ENCODE data around the gene PCDH9.

The PCDH9 gene

GRCh38 chr13:66347486-66348117 lies 882.5 kb downstream of the PCDH9 start:
- Histone ChIP-seq H3K23ac (ENCODE audit: low read length) (no peak overlapping the region), H3K4me1 (ENCODE audit: control insufficient read depth, low read depth, low read length) (no peaks in the 10 kb centered on the region), H4K8ac (ENCODE audit: low read depth, low read length) (no peak overlapping the region), H3K4me2 (ENCODE audit: low read length) (no peak overlapping the region), H3K36me3 (ENCODE audit: control insufficient read depth, insufficient read depth, low read length) (no peaks in the 10 kb centered on the region), H3K79me2 (ENCODE audit: control insufficient read depth, insufficient read depth, low read length) (no peaks in the 10 kb centered on the region), H3K9ac (ENCODE audit: low read length) (no peak overlapping the region), H2BK15ac (replicated peaks; ENCODE audit: low read depth) (no peak overlapping the region), H2AK5ac (ENCODE audit: low read length) (no peak overlapping the region), H2BK120ac (ENCODE audit: low read depth, low read length) (no peak overlapping the region), H3K27me3 (ENCODE audit: insufficient read depth, low read length, poor library complexity) (no peaks in the 10 kb centered on the region), H3K56ac (ENCODE audit: low read length) (no peak overlapping the region), H2BK5ac (ENCODE audit: low read length) (no peak overlapping the region), H3K27ac (ENCODE audit: low read depth, low read length) (no peak overlapping the region), H3K79me1 (ENCODE audit: low read length) (no peaks in the 10 kb centered on the region), H3K4me3 (ENCODE audit: low read length) (no peak overlapping the region), H3K18ac (ENCODE audit: low read length) (no peak overlapping the region), H3K4ac (ENCODE audit: low read depth, low read length) (no peak overlapping the region), H4K5ac (ENCODE audit: low read length) (no peak overlapping the region)
- DNase-seq: no peak
- no CpG with 5 or more reads among the region's 4 CpGs for WGBS (ENCODE audit: extremely low coverage, insufficient coverage, low lambda C conversion rate)

DNA sequence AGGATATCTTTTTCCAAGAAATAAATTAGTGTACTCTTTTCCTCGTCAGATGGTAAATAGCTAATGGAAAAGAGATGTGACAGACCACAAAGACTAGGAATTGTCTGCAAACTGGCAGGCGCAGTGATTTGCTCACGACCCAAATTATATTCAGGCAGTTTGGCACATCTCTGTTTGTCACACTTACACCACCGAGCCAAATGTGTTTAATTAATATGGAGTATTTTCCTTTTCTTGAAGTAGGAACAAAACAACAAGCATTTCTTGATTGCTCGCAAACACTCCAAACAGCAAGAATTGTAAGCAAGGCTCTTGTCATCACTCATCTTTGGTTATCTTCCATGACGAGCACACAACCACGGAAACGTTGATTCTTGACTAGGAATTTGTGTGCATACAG lies 884.2 kb downstream of the PCDH9 start:
- no peak overlapping the region for H2BK15ac ChIP-seq (replicated peaks; ENCODE audit: low read depth)
- H3K4me1 ChIP-seq (ENCODE audit: control insufficient read depth, low read depth, low read length): no peaks in the 10 kb centered on the region
- H3K4me3 ChIP-seq (ENCODE audit: low read length): no peak overlapping the region
- no peak overlapping the region for H3K4ac ChIP-seq (ENCODE audit: low read depth, low read length)
- no peak overlapping the region for H3K4me2 ChIP-seq (ENCODE audit: low read length)
- no peak overlapping the region for H4K8ac ChIP-seq (ENCODE audit: low read depth, low read length)
- no peak for DNase-seq
- H3K36me3 ChIP-seq (ENCODE audit: control insufficient read depth, insufficient read depth, low read length): no peaks in the 10 kb centered on the region
- H2BK5ac ChIP-seq (ENCODE audit: low read length): no peak overlapping the region
- H3K23ac ChIP-seq (ENCODE audit: low read length): no peak overlapping the region
- no peak overlapping the region for H3K9ac ChIP-seq (ENCODE audit: low read length)
- H2AK5ac ChIP-seq (ENCODE audit: low read length): no peak overlapping the region
- H3K18ac ChIP-seq (ENCODE audit: low read length): no peak overlapping the region
- H2BK120ac ChIP-seq (ENCODE audit: low read depth, low read length): no peak overlapping the region
- no CpG with 5 or more reads among the region's 8 CpGs for WGBS (ENCODE audit: extremely low coverage, insufficient coverage, low lambda C conversion rate)
- no peaks in the 10 kb centered on the region for H3K79me1 ChIP-seq (ENCODE audit: low read length)
- H3K27ac ChIP-seq (ENCODE audit: low read depth, low read length): no peak overlapping the region
- no peaks in the 10 kb centered on the region for H3K27me3 ChIP-seq (ENCODE audit: insufficient read depth, low read length, poor library complexity)
- H4K5ac ChIP-seq (ENCODE audit: low read length): no peak overlapping the region
- H3K79me2 ChIP-seq (ENCODE audit: control insufficient read depth, insufficient read depth, low read length): no peaks in the 10 kb centered on the region
- H3K56ac ChIP-seq (ENCODE audit: low read length): no peak overlapping the region

DNA sequence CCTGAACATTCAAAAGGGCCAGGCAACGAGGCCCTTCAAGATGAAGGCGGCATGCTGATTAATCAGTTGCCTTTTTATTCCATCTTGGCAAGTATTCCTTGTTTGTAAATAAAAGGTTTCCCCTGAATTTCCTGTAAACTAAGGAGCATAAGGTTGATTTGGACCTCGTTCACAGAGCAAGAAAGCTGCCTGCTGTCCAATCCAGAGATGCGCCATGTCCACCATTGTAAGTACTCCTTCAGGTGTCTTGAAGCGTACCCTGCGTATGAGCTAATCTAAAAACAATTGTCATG lies 884.7 kb downstream of the PCDH9 start:
- H3K23ac ChIP-seq (ENCODE audit: low read length): no peak overlapping the region
- WGBS (ENCODE audit: extremely low coverage, insufficient coverage, low lambda C conversion rate): no CpG with 5 or more reads among the region's 6 CpGs
- no peak overlapping the region for H2BK120ac ChIP-seq (ENCODE audit: low read depth, low read length)
- H3K79me2 ChIP-seq (ENCODE audit: control insufficient read depth, insufficient read depth, low read length): no peaks in the 10 kb centered on the region
- H3K4me2 ChIP-seq (ENCODE audit: low read length): no peak overlapping the region
- no peak overlapping the region for H3K18ac ChIP-seq (ENCODE audit: low read length)
- H3K4ac ChIP-seq (ENCODE audit: low read depth, low read length): no peak overlapping the region
- H3K36me3 ChIP-seq (ENCODE audit: control insufficient read depth, insufficient read depth, low read length): no peaks in the 10 kb centered on the region
- H4K8ac ChIP-seq (ENCODE audit: low read depth, low read length): no peak overlapping the region
- H3K27ac ChIP-seq (ENCODE audit: low read depth, low read length): no peak overlapping the region
- H2BK5ac ChIP-seq (ENCODE audit: low read length): no peak overlapping the region
- no peak overlapping the region for H2AK5ac ChIP-seq (ENCODE audit: low read length)
- H3K4me1 ChIP-seq (ENCODE audit: control insufficient read depth, low read depth, low read length): no peaks in the 10 kb centered on the region
- H4K5ac ChIP-seq (ENCODE audit: low read length): no peak overlapping the region
- H3K56ac ChIP-seq (ENCODE audit: low read length): no peak overlapping the region
- H3K9ac ChIP-seq (ENCODE audit: low read length): no peak overlapping the region
- no peak overlapping the region for H2BK15ac ChIP-seq (replicated peaks; ENCODE audit: low read depth)
- DNase-seq: no peak
- no peak overlapping the region for H3K4me3 ChIP-seq (ENCODE audit: low read length)
- H3K79me1 ChIP-seq (ENCODE audit: low read length): no peaks in the 10 kb centered on the region
- no peaks in the 10 kb centered on the region for H3K27me3 ChIP-seq (ENCODE audit: insufficient read depth, low read length, poor library complexity)

DNA sequence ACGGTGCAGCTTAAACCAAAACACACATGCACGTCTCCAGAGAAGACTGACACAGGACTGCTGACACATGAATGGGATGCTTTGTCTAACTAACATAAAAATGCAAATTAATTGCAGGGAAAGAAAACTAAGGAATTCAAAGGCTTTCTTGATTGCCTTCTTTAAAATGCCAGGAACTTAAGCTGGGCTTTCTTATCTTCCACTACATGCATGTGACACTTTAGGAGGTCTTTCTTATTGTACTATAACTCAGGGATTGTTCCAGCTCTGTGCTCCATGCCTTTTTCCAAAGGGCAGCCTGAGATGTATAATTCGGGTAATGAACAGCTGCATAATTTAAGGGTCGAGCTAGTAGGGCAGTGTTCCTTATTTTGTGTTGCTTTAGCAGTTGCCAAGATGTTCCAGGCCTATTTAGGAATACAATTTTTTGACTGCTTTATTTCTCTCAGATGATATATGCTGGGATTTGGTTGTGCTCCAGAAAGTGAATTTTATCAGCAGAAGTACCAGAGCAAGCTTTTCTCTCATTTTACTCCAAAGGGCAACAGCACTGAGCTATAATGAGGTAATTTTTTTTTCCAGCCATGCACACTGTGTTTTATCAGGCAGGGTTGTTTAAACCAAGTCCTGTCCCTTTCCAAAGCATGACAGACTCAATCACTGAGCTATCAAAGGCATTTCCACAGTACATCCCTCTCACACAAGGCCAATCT lies 885.2 kb downstream of the PCDH9 start:
- Histone ChIP-seq H2BK15ac (replicated peaks; ENCODE audit: low read depth) (no peak overlapping the region), H3K27ac (ENCODE audit: low read depth, low read length) (no peak overlapping the region), H3K9ac (ENCODE audit: low read length) (no peak overlapping the region), H4K8ac (ENCODE audit: low read depth, low read length) (no peak overlapping the region), H2BK5ac (ENCODE audit: low read length) (no peak overlapping the region), H3K18ac (ENCODE audit: low read length) (no peak overlapping the region), H3K79me2 (ENCODE audit: control insufficient read depth, insufficient read depth, low read length) (no peaks in the 10 kb centered on the region), H2BK120ac (ENCODE audit: low read depth, low read length) (no peak overlapping the region), H4K5ac (ENCODE audit: low read length) (no peak overlapping the region), H3K27me3 (ENCODE audit: insufficient read depth, low read length, poor library complexity) (no peaks in the 10 kb centered on the region), H3K4ac (ENCODE audit: low read depth, low read length) (no peak overlapping the region), H3K4me1 (ENCODE audit: control insufficient read depth, low read depth, low read length) (no peaks in the 10 kb centered on the region), H2AK5ac (ENCODE audit: low read length) (no peak overlapping the region), H3K36me3 (ENCODE audit: control insufficient read depth, insufficient read depth, low read length) (no peaks in the 10 kb centered on the region), H3K4me2 (ENCODE audit: low read length) (no peak overlapping the region), H3K56ac (ENCODE audit: low read length) (no peak overlapping the region), H3K79me1 (ENCODE audit: low read length) (no peaks in the 10 kb centered on the region), H3K23ac (ENCODE audit: low read length) (no peak overlapping the region), H3K4me3 (ENCODE audit: low read length) (no peak overlapping the region)
- DNase-seq: no peak
- no CpG with 5 or more reads among the region's 4 CpGs for WGBS (ENCODE audit: extremely low coverage, insufficient coverage, low lambda C conversion rate)

DNA sequence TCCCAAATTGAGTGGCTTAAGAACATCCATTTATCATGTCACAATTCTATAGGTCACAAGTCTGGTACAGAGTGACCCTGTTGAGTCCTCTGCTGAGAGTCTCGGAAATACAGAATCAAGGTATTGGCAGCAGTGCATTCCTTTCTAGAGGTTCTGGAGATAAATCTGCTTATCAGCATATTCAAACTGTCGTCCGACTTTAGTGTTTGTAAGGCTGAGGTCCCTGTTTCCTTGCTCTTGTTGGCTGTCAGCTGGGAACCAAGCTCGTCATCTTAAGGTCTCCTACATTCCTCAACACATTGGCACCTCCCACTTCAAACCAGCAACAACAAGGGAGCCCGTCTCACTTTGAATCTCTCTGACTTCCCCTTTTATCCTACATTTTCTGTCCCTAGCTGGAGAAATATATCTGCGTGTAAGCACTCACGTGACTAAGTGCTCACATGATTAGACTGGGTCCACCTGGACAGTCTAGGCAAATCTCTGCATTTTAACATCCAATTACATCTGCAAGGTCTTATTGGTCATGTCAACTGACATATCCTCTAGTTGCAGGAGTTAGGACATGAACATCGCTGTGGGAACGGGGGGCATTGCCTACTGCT lies 886.8 kb downstream of the PCDH9 start:
- no CpG with 5 or more reads among the region's 9 CpGs for WGBS (ENCODE audit: extremely low coverage, insufficient coverage, low lambda C conversion rate)
- Histone ChIP-seq H4K8ac (ENCODE audit: low read depth, low read length) (no peak overlapping the region), H3K27me3 (ENCODE audit: insufficient read depth, low read length, poor library complexity) (no peaks in the 10 kb centered on the region), H3K4me3 (ENCODE audit: low read length) (no peak overlapping the region), H4K5ac (ENCODE audit: low read length) (no peak overlapping the region), H3K4me1 (ENCODE audit: control insufficient read depth, low read depth, low read length) (no peaks in the 10 kb centered on the region), H2BK5ac (ENCODE audit: low read length) (no peak overlapping the region), H2AK5ac (ENCODE audit: low read length) (no peak overlapping the region), H3K4ac (ENCODE audit: low read depth, low read length) (no peak overlapping the region), H3K56ac (ENCODE audit: low read length) (no peak overlapping the region), H3K23ac (ENCODE audit: low read length) (no peak overlapping the region), H3K79me1 (ENCODE audit: low read length) (no peaks in the 10 kb centered on the region), H2BK15ac (replicated peaks; ENCODE audit: low read depth) (no peak overlapping the region), H2BK120ac (ENCODE audit: low read depth, low read length) (no peak overlapping the region), H3K79me2 (ENCODE audit: control insufficient read depth, insufficient read depth, low read length) (no peaks in the 10 kb centered on the region), H3K18ac (ENCODE audit: low read length) (no peak overlapping the region), H3K27ac (ENCODE audit: low read depth, low read length) (no peak overlapping the region), H3K36me3 (ENCODE audit: control insufficient read depth, insufficient read depth, low read length) (no peaks in the 10 kb centered on the region), H3K4me2 (ENCODE audit: low read length) (no peak overlapping the region), H3K9ac (ENCODE audit: low read length) (no peak overlapping the region)
- DNase-seq: peak; percentile 22
